ENCODE measurements around the gene HIVEP3. TPM values are rescaled to one million over a fixed set of nuclear protein-coding genes. Genes with fewer than 3 reads are reported as not detected.

HIVEP3 gene
- total RNA-seq, 2 donors from 2014 or later: 13.3 to 25.0 TPM

GRCh38 chr1:41615981-41616380 lies 302.7 kb downstream of the HIVEP3 start:
- peak overlapping the region in 1 of 2 donors; percentile 50 for H3K27ac Mint-ChIP-seq
- no peak for ATAC-seq
- DNase-seq (ENCODE audit: low spot score in 2 of 2): no peak
- H3K9me3 Mint-ChIP-seq: no peaks in the 10 kb centered on the region
- H3K36me3 Mint-ChIP-seq: peaks cover 10 to 13% of the 10 kb centered on the region in 2 donors

DNA sequence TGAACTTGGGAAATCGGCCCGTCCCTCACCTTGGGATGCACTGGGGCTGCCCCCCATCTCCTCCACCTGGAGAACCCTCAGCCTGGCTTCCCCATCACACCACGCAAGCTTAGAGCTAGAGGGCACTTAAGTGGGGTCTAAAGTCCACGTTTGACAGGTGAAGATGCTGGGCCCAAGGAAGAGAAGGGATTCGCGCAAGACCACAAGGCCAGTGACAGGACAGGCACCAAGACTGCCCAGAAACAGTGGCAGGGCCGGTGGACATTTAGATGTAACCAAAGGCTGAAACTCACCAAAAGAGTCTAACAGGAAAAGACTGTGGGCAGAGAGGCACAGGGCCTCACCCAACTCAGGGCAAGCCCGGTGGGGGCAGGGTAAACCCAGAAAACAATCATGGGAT lies 303.4 kb downstream of the HIVEP3 start:
- Mint-ChIP-seq H3K36me3 (peaks cover 5 to 8% of the 10 kb centered on the region in 2 donors), H3K9me3 (no peaks in the 10 kb centered on the region), H3K27ac (peak overlapping the region in 1 of 2 donors; percentile 39)
- DNase-seq (ENCODE audit: low spot score in 2 of 2): no peak
- no peak for ATAC-seq

GRCh38 chr1:41614818-41615217 lies 303.9 kb downstream of the HIVEP3 start:
- Mint-ChIP-seq H3K9me3 (peaks cover 0 to 4% of the 10 kb centered on the region in 2 donors), H3K36me3 (peaks cover 10 to 13% of the 10 kb centered on the region in 2 donors), H3K27ac (no peak overlapping the region)
- ATAC-seq (no peak), DNase-seq (ENCODE audit: low spot score in 2 of 2) (no peak)

GRCh38 chr1:41613689-41614574 lies 304.8 kb downstream of the HIVEP3 start:
- Mint-ChIP-seq H3K36me3 (peaks cover 15 to 16% of the 10 kb centered on the region in 2 donors), H3K9me3 (peaks cover 0 to 4% of the 10 kb centered on the region in 2 donors), H3K27ac (peak overlapping the region; percentile 4 to 33)
- ATAC-seq (no peak), DNase-seq (ENCODE audit: low spot score in 2 of 2) (no peak)

DNA sequence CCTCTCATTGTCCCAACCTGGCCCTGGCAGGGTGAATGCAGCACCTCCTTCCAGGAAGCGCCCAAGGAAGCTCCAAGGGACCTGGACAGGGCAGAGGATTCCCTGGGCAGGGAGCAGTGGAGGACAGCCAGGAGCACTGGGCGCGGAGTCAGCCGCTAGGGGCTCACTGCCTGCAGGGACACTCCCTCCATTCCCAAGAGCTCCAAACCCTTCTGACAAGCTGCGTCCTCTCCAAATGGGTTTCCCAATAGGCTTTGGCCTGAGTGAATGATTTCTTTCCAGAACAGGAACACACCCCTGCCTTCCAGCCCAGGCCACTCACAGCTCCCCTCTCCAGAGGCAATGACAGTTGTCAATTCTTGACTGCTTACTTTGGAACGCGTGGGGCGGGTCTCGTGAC lies 305.8 kb downstream of the HIVEP3 start:
- Mint-ChIP-seq H3K9me3 (peaks cover 0 to 4% of the 10 kb centered on the region in 2 donors), H3K36me3 (peaks cover 15 to 16% of the 10 kb centered on the region in 2 donors), H3K27ac (no peak overlapping the region)
- no peak for ATAC-seq
- no peak for DNase-seq (ENCODE audit: low spot score in 2 of 2)

DNA sequence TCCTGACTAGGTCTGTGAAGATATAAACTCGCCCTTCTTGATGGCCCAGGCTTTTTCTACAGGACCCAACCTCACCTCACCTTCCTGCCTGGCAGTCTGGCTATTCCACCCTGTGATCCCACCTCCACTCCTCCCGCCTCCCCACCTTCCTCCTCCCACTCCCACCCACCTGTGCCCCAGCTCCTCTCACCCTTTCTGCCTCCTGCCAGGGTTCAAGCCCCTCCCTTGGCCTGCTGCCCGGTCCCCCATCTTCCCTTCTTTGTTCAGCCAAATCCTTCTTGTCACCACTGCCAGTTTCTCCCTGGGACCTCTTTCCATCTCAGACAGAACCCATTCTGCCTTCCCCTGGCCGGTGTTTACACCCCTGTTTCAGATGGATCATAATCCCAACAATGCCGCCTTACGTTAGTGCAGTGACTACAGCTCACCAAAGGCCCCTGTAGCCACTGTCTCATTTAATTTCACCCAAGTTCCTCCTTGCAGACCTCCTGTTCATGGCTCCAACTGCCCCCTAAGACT lies 306.7 kb downstream of the HIVEP3 start:
- Mint-ChIP-seq H3K27ac (peak overlapping the region; percentile 1 to 66), H3K9me3 (peaks cover 0 to 4% of the 10 kb centered on the region in 2 donors), H3K36me3 (peaks cover 16 to 24% of the 10 kb centered on the region in 2 donors)
- ATAC-seq (no peak), DNase-seq (ENCODE audit: low spot score in 2 of 2) (no peak)

DNA sequence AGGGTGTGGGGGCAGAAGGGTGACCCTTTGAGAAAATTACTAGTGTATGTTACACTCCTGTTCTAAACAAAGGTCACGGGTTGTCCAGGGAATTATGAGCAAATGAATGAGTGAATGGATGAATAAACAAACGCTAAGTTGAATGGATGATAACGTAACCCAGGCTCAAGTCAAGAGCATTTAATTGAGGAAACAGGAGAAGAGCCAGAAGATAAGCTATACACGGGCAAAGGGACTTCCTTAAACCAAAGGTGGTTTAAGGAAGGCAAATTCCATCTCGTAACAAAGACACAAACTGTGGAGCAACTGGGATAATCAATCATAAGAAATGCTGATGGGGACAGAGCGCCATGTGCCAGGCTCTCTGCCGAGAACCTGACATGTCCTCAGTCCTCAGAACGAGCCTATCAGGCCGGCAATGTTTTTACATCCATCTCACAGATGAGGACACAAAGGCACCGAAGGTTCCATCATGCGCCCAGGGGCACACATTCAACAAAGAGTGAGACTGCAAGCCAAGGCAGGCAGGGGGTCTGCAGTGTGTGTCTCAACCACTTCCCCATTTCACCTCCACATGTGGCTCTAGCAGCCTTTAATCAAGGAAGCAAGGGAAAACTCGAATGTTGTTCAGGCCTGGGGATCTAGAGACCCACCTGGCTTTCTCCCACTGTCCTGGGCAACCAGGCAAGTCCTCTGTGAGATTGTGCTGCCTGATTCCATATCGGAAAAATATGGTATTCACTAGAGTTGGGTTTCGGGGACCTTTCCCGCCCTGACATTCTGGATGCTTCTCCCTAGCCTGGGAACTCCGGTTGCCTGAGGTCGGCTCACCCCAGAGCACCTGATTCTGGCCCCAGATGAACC lies 307.4 kb downstream of the HIVEP3 start:
- H3K27ac Mint-ChIP-seq: peak overlapping the region; percentile 1 to 66
- peaks cover 16 to 28% of the 10 kb centered on the region in 2 donors for H3K36me3 Mint-ChIP-seq
- ATAC-seq: no peak
- H3K9me3 Mint-ChIP-seq: peaks cover 0 to 4% of the 10 kb centered on the region in 2 donors
- no peak for DNase-seq (ENCODE audit: low spot score in 2 of 2)

- H3K9me3 Mint-ChIP-seq: peaks cover 0 to 4% of the 10 kb centered on the region in 2 donors
- peaks cover 16 to 32% of the 10 kb centered on the region in 2 donors for H3K36me3 Mint-ChIP-seq
- ATAC-seq (no peak), DNase-seq (ENCODE audit: low spot score in 2 of 2) (no peak)
- H3K27ac Mint-ChIP-seq: peak overlapping the region in 1 of 2 donors; percentile 72
Observed at GRCh38 chr1:41610361-41610760, 308.4 kb downstream of the HIVEP3 start.

- ATAC-seq: no peak
- Mint-ChIP-seq H3K36me3 (peaks cover 16 to 32% of the 10 kb centered on the region in 2 donors), H3K27ac (no peak overlapping the region)
Observed at GRCh38 chr1:41609166-41609883, 309.4 kb downstream of the HIVEP3 start.

DNA sequence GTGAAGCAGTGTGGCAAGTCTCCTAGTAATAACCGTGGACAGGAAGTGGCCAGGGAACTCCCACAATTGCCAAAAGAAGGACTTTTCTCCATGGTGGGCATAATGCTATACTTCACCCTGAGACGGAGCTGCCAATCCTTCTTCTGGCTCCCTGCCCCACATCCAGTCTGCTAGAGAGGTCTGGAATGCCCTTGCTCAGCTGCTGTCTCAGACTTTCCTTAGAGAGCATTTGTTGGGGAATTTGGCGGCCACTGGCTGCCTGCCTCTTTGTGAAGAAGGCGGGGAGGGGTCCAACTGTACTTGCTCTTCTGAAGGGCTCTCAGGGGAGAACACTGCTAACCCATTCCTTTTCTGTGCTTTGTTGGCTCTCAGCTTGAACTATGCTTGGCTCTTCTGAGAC lies 310.5 kb downstream of the HIVEP3 start:
- Mint-ChIP-seq H3K36me3 (peaks cover 14 to 28% of the 10 kb centered on the region in 2 donors), H3K27ac (peak overlapping the region in 1 of 2 donors; percentile 8), H3K9me3 (peaks cover 0 to 4% of the 10 kb centered on the region in 2 donors)
- ATAC-seq (no peak), DNase-seq (ENCODE audit: low spot score in 2 of 2) (no peak)

More at GRCh38 chr1:41609166-41609883, 309.4 kb downstream of the HIVEP3 start:
- H3K9me3 Mint-ChIP-seq: peaks cover 0 to 4% of the 10 kb centered on the region in 2 donors
- no peak for DNase-seq (ENCODE audit: low spot score in 2 of 2)

DNA sequence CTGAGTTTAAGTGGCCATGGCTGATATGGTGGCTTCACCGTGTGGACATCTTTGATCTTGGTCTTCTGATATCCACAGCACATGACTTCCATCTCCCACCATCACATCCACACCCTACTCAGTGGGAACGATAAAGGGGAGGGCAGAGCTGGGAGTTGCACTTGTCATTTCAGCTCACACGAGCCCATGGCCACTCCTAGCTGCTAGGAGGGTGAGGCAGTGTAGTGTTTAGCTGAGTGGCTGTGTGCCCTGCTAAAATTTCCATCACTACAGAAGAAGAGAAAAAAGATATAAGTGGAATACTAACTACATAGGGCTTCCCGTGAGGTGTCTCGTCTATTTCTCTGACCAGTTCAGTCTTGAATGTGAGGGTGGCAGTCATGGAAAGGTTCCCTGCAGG lies 310.9 kb downstream of the HIVEP3 start:
- no peak for ATAC-seq
- Mint-ChIP-seq H3K36me3 (peaks cover 14 to 28% of the 10 kb centered on the region in 2 donors), H3K27ac (peak overlapping the region; percentile 8 to 23), H3K9me3 (peaks cover 0 to 5% of the 10 kb centered on the region in 2 donors)
- DNase-seq (ENCODE audit: low spot score in 2 of 2): no peak

- DNase-seq (ENCODE audit: low spot score in 2 of 2) (no peak), ATAC-seq (no peak)
- peaks cover 0 to 22% of the 10 kb centered on the region in 2 donors for H3K9me3 Mint-ChIP-seq
- no peak overlapping the region for H3K27ac Mint-ChIP-seq
- peaks cover 9 to 31% of the 10 kb centered on the region in 2 donors for H3K36me3 Mint-ChIP-seq
Observed at GRCh38 chr1:41599912-41600311, 318.8 kb downstream of the HIVEP3 start.

DNA sequence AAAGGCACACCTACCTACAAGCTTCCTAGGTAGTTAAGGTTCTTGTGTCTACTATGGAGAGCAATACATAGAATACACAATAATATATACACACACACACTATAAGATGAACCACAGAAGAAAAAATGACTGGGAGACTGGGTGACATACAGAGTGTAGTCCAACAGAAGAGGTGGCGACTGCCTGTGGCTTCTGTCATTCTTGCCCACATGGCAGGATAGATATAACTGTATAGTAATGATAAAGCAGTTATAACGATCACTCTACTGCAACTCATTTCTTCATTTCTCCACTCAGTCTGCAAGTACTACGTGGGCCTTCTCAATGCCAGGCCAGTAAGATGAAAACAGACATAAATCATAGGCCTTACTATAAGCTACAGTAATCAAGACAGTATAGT lies 320.4 kb downstream of the HIVEP3 start:
- Mint-ChIP-seq H3K27ac (peak overlapping the region; percentile 38 to 69), H3K36me3 (peaks cover 4 to 31% of the 10 kb centered on the region in 2 donors), H3K9me3 (peaks cover 0 to 22% of the 10 kb centered on the region in 2 donors)
- DNase-seq (ENCODE audit: low spot score in 2 of 2) (no peak), ATAC-seq (peak; percentile 67 to 84)

GRCh38 chr1:41592451-41593125 lies 326.1 kb downstream of the HIVEP3 start:
- H3K27ac Mint-ChIP-seq: peak overlapping the region in 1 of 2 donors; percentile 47
- peaks cover 19 to 36% of the 10 kb centered on the region in 2 donors for H3K36me3 Mint-ChIP-seq
- DNase-seq (ENCODE audit: low spot score in 2 of 2): no peak
- no peak for ATAC-seq
- no peaks in the 10 kb centered on the region for H3K9me3 Mint-ChIP-seq

DNA sequence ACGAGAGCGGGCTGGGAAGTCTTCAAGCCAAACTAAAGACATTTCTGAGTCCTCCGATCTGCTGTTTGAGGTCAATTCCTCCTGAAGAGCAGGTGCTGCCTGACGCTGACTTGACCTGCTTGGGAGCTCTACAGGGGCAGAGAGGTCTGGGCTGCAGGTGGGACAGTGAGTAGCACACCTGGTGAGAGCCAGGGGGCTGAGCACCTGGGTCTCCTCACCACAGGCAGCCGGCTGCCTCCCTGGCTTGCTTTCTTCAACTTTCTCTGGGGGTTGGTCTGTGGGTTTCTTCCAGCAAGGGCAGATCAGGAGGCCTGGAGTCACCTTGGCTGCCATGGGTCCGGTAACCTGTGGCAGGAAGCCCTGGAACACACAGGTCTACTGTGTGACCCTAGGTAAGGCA lies 326.8 kb downstream of the HIVEP3 start:
- peak overlapping the region; percentile 47 to 79 for H3K27ac Mint-ChIP-seq
- H3K36me3 Mint-ChIP-seq: peaks cover 19 to 38% of the 10 kb centered on the region in 2 donors
- no peak for DNase-seq (ENCODE audit: low spot score in 2 of 2)
- no peak for ATAC-seq
- no peaks in the 10 kb centered on the region for H3K9me3 Mint-ChIP-seq
